Calu3 (cell line): Measurements from ENCODE around the gene TGM1. TPM values are rescaled to one million over a fixed set of nuclear protein-coding genes. Genes with fewer than 3 reads are reported as not detected.

ENCODE experiments used
- BruUV-seq: library from RNA; stranded (reverse); fragments of 400-500 nt; replicated peaks from 2 replicates; lab custom pipeline; 2021; lab: Mats Ljungman, UMichigan
- CTCF ChIA-PET: fragments of 300-600 bp; sonication (Branson Sonifier 250); formaldehyde crosslinking; loops from one replicate; lab custom pipeline; 2022; ENCODE audit warnings: antibody characterized with exemption; lab: Charles Lee
- DNase-seq: peaks from one replicate; pipeline ENCODE4 v3.0.0; 2022
- H3K27ac Mint-ChIP-seq: one replicate; pipeline ENCODE4 v1.8.0; 2022; ENCODE audit warnings: mixed read lengths; ENCODE audit not compliant: unreplicated experiment
- H3K27me3 Mint-ChIP-seq: one replicate; pipeline ENCODE4 v1.8.0; 2022; ENCODE audit warnings: mixed read lengths; ENCODE audit not compliant: unreplicated experiment
- H3K36me3 Mint-ChIP-seq: one replicate; pipeline ENCODE4 v1.8.0; 2022; ENCODE audit warnings: mild to moderate bottlenecking, moderate library complexity, mixed read lengths; ENCODE audit not compliant: insufficient read depth, unreplicated experiment
- H3K4me1 Mint-ChIP-seq: one replicate; pipeline ENCODE4 v1.8.0; 2022; ENCODE audit warnings: mild to moderate bottlenecking, low read depth, mixed read lengths; ENCODE audit not compliant: unreplicated experiment
- H3K4me3 Mint-ChIP-seq: one replicate; pipeline ENCODE4 v1.8.0; 2022; ENCODE audit warnings: mild to moderate bottlenecking, low read depth, moderate library complexity, mixed read lengths; ENCODE audit not compliant: unreplicated experiment
- H3K9me3 Mint-ChIP-seq: one replicate; pipeline ENCODE4 v1.8.0; 2022; ENCODE audit warnings: low read depth, mixed read lengths; ENCODE audit not compliant: unreplicated experiment
- CTCF ChIP-seq: fragments of 200-600 bp; IDR thresholded peaks from one replicate; pipeline ENCODE4 v1.8.0; 2022; ENCODE audit warnings: antibody characterized with exemption; ENCODE audit not compliant: unreplicated experiment
- intact Hi-C: fragments of 100-400 bp; cut with micrococcal nuclease; formaldehyde crosslinking; loops from one replicate; pipeline ENCODE4 v1.10.0; 2022; ENCODE audit not compliant: unreplicated experiment
- total RNA-seq: library from RNA; stranded (reverse); gene quantifications from 2 replicates; pipeline ENCODE4 v1.2.3, GENCODE V29; 2022

TGM1 gene
- total RNA-seq, 1 experiment from 2014 or later, result 4.5 TPM

GRCh38 chr14:24310265-24310645 is 47.3 kb upstream of the TGM1 start:
- CTCF ChIA-PET, result no interaction called here
- Mint-ChIP-seq H3K4me3 (no peak overlapping the region), H3K27me3 (no peaks in the 10 kb centered on the region), H3K4me1 (peaks cover 21% of the 10 kb centered on the region), H3K9me3 (no peaks in the 10 kb centered on the region), H3K27ac (no peak overlapping the region), H3K36me3 (peaks cover 40% of the 10 kb centered on the region)
- no peak for DNase-seq
- TF ChIP-seq CTCF, result no peak
- no TSS peak for BruUV-seq
- intact Hi-C loops, result no loop called here

GRCh38 chr14:24309538-24310264 is 46.7 kb upstream of the TGM1 start, which contains the start of gene LTB4R2:
Gene LTB4R2 (plus strand): TSS chr14:24310140. CDS start chr14:24310665, 525 bp downstream.
- no peak for TF ChIP-seq CTCF
- H3K4me1 Mint-ChIP-seq, result peaks cover 21% of the 10 kb centered on the region
- CTCF ChIA-PET, result no interaction called here
- DNase-seq, result no peak
- H3K27me3 Mint-ChIP-seq, result no peaks in the 10 kb centered on the region
- intact Hi-C loops, result no loop called here
- H3K27ac Mint-ChIP-seq, result no peak within 1 kb of the TSS
- no TSS peak for BruUV-seq
- H3K4me3 Mint-ChIP-seq, result no peak within 1 kb of the TSS
- H3K36me3 Mint-ChIP-seq, result peaks cover 40% of the 10 kb centered on the region
- H3K9me3 Mint-ChIP-seq, result no peaks in the 10 kb centered on the region

- intact Hi-C loops, result no loop called here
- Mint-ChIP-seq H3K9me3 (no peaks in the 10 kb centered on the region), H3K4me1 (peaks cover 21% of the 10 kb centered on the region), H3K36me3 (peaks cover 44% of the 10 kb centered on the region), H3K27ac (peak overlapping the region; percentile 63), H3K4me3 (no peak overlapping the region), H3K27me3 (no peaks in the 10 kb centered on the region)
- no TSS peak for BruUV-seq
- CTCF ChIA-PET, result interaction anchor here (0.5 to 2.2 kb wide), 12 partner anchors 8 to 122 kb away, joined by 3 to 18 read pairs (median 4); partner anchors contain the start of genes DHRS1, KHNYN, MDP1 and NOP9
- no peak for DNase-seq
- TF ChIP-seq CTCF, result no peak
These were observed 45.6 kb upstream of the TGM1 start for GRCh38 chr14:24308342-24309124.

- peaks cover 21% of the 10 kb centered on the region for H3K4me1 Mint-ChIP-seq
These were observed 44.8 kb upstream of the TGM1 start, which contains the start of gene CIDEB for GRCh38 chr14:24307575-24308341. Gene CIDEB (minus strand): TSS chr14:24307977. CDS start chr14:24307858, 119 bp downstream.

More at GRCh38 chr14:24307575-24308341, 44.8 kb upstream of the TGM1 start, which contains the start of gene CIDEB:
- no TSS peak for BruUV-seq
- CTCF ChIA-PET, result interaction anchor here (0.5 to 2.2 kb wide), 13 partner anchors 8 to 123 kb away, joined by 3 to 18 read pairs (median 5); partner anchors contain the start of genes DHRS1, KHNYN, MDP1 and NOP9
- intact Hi-C loops, result no loop called here
- peak; percentile 65 for DNase-seq
- TF ChIP-seq CTCF, result peak; percentile 86
- Mint-ChIP-seq H3K4me3 (peak within 1 kb of the TSS; percentile 35), H3K9me3 (no peaks in the 10 kb centered on the region), H3K27ac (peak within 1 kb of the TSS; percentile 63), H3K36me3 (peaks cover 44% of the 10 kb centered on the region), H3K27me3 (no peaks in the 10 kb centered on the region)
